ENCODE data around the gene POLR2C. TPM values are rescaled to one million over a fixed set of nuclear protein-coding genes. Genes with fewer than 3 reads are reported as not detected.

The POLR2C gene
- total and polyA plus RNA-seq, 10 of the 15 experiments (the other 5 are each of a cell fraction or from before 2014, with no cell fraction given), result 26.9 to 93.0 (median 57.8) TPM

- FAIRE-seq, result no peak
- POLR2A ChIA-PET, result no interaction called here
- WGBS (ENCODE audit: insufficient coverage, insufficient replicate concordance, low lambda C conversion rate, missing lambda C conversion rate), result 100% methylated on average over 2 of the region's 2 CpGs
- Histone ChIP-seq H4K20me1 (ENCODE audit: control insufficient read depth, insufficient read depth) (no peaks in the 10 kb centered on the region), H3K9me3 (replicated peaks; ENCODE audit: control insufficient read depth, insufficient read depth, low read length) (no peaks in the 10 kb centered on the region; the same call in 2 of the 3 replicates), H3K9ac (ENCODE audit: control insufficient read depth, insufficient read depth, low read length) (no peak overlapping the region), H3K4me1 (ENCODE audit: control insufficient read depth, insufficient read depth, low read length) (no peaks in the 10 kb centered on the region), H3K4me3 (no peak overlapping the region), H3K27me3 (replicated peaks in 1 of 2; ENCODE audit: control insufficient read depth in 2 of 2, insufficient read depth in 2 of 2, low read length in 1 of 2) (no peaks in the 10 kb centered on the region), H3K79me2 (ENCODE audit: control insufficient read depth, insufficient read depth, low read length) (no peaks in the 10 kb centered on the region), H3K36me3 (ENCODE audit: control insufficient read depth in 2 of 2, insufficient read depth in 2 of 2, low read length in 1 of 2) (peaks cover 15 to 36% of the 10 kb centered on the region in 2 experiments), H3K27ac (ENCODE audit: control insufficient read depth, insufficient read depth) (no peak overlapping the region), H2AFZ (ENCODE audit: control insufficient read depth, low read depth, low read length) (no peak overlapping the region), H3K4me2 (ENCODE audit: control insufficient read depth, insufficient read depth) (no peak overlapping the region)
- CTCF ChIA-PET, result interaction anchor here (1.2 to 1.7 kb wide), 2 partner anchors 12 to 16 kb away, joined by 3 to 11 read pairs; no protein-coding TSS in a partner anchor
- DNase-seq (ENCODE audit: low read depth, low spot score), result no peak
- SMC1A ChIA-PET (ENCODE audit: uncharacterized antibody, unreplicated experiment), result no interaction called here
- RAD21 ChIA-PET (ENCODE audit: unreplicated experiment), result no interaction called here
- TF ChIP-seq SMAD5 (IDR thresholded peaks at IDR 0.05; ENCODE audit: low read depth) (no peak), FOXM1 (IDR thresholded peaks at IDR 0.05; ENCODE audit: low read depth, low read length) (no peak), RBBP5 (conservative IDR thresholded peaks at IDR 0.05) (no peak), STAT1 (conservative IDR thresholded peaks at IDR 0.05) (no peak), RB1 (IDR thresholded peaks at IDR 0.05; ENCODE audit: borderline replicate concordance) (no peak), MYB (IDR thresholded peaks at IDR 0.05; ENCODE audit: borderline replicate concordance, low read depth, low read length) (no peak), PAX5 (IDR thresholded peaks at IDR 0.05; ENCODE audit: borderline replicate concordance, low read depth, low read length) (no peak), ZBED1 (IDR thresholded peaks at IDR 0.05; ENCODE audit: borderline replicate concordance) (no peak), ZSCAN29 (IDR thresholded peaks at IDR 0.05) (no peak), TCF3 (IDR thresholded peaks at IDR 0.05; ENCODE audit: borderline replicate concordance, insufficient read depth, low read depth, low read length) (no peak), BHLHE40 (IDR thresholded peaks at IDR 0.05; ENCODE audit: borderline replicate concordance in 1 of 2, low read depth in 2 of 2, low read length in 1 of 2) (no peak)
- TF ChIP-seq, protein P1, sequence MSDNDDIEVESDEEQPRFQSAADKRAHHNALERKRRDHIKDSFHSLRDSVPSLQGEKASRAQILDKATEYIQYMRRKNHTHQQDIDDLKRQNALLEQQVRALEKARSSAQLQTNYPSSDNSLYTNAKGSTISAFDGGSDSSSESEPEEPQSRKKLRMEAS (IDR thresholded peaks at IDR 0.05; ENCODE audit: low read depth, low read length), result no peak
- TF ChIP-seq, protein P2, sequence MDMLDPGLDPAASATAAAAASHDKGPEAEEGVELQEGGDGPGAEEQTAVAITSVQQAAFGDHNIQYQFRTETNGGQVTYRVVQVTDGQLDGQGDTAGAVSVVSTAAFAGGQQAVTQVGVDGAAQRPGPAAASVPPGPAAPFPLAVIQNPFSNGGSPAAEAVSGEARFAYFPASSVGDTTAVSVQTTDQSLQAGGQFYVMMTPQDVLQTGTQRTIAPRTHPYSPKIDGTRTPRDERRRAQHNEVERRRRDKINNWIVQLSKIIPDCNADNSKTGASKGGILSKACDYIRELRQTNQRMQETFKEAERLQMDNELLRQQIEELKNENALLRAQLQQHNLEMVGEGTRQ (IDR thresholded peaks at IDR 0.05; ENCODE audit: borderline replicate concordance, low read depth, low read length), result no peak
- in situ Hi-C loops (cut with MboI) (no loop called here), intact Hi-C loops (cut with micrococcal nuclease; ENCODE audit: unreplicated experiment) (no loop called here)
- no TSS peak for BruUV-seq (replicated peaks)
- no peak for ATAC-seq
Measured at GRCh38 chr16:57434003-57434402, 28.5 kb upstream of the POLR2C start.
